HUDEP-2 (cell line): ENCODE measurements around the gene LARGE1.
"Not testable (repeated sequence)": the region's sequence is repeated elsewhere in the genome, so short reads cannot be mapped to it uniquely, and the experiment has no call there.

Experiments
- DNase-seq, 76 experiments: peaks; one replicate each; lab custom pipeline; 2025; ENCODE audit not compliant: unreplicated experiment in 76 of 76; lab: John Stamatoyannopoulos, UW

LARGE1 gene

DNA sequence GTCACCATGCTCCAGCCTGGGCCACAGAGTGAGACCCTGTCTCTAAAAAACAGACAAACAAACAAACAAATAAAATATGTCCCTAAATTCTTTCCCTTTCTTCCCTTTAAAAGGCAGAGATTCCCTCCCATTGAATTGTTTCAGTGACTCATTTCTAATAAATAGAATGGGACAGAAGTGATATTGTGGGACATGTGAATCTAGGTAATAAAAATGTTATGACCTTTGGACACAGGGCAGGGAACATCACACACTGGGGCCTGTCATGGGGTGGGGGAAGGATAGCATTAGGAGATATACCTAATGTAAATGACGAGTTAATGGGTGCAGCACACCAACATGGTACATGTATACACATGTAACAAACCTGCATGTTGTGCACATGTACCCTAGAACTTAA is 459.0 kb downstream of the LARGE1 start:
- not testable (repeated sequence) for DNase-seq

DNA sequence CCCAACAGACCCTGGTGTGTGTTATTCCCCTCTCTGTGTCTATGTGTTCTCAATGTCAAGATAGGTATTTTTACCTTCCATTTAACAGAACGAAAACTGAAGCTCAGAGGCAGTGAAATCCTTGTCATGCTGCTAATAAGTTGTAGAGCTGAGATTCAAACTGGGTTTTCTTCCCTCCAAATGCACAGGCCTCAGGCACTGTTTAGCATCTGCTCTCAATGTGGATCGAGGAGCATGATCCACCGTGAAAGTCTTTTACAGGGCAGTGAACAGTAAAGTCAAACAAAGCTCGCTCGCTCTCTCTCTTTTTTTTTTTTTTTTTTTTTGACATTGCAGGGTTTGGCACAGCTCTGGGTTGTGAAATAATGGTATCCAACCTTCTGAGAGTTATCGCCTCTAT is 461.1 kb downstream of the LARGE1 start:
- no peak for DNase-seq

DNA sequence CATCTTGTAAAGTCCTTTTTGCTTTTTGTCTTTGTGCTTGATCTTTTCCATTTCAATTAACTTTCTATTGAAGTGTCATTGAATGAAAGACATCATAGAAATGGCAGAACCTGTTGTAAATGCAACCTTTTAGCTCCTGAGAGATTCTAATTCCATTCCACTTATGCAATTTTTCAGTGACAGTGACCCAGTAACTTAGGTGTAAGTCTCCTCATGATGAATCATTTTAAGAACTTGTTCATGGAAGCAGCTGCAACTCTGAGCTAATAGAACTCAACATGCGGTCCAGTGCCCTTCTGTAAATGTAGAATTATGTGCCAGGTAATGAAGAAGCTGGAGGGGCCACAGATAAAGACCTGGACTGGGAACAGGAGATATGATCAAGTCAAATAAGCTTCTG is 463.8 kb downstream of the LARGE1 start:
- no peak for DNase-seq

DNA sequence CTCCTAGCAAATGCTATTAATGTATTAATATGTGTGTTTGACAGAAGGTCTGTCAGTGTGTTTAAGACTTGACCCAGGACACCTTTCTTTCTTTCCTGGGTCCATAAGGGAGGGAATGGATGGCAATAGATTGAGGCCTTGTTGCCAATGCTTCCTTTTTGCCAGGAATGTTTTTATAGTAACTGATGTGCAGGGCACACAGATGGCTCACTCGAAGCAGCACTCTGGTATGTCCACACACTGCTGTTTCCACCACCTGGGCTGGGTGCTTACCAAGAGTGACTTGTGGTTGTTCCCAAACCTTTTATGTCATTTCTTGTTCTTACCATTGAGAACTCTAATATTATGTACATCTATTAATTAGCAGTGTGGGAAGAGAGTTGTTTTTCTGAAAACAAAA is 465.2 kb downstream of the LARGE1 start:
- no peak for DNase-seq

DNA sequence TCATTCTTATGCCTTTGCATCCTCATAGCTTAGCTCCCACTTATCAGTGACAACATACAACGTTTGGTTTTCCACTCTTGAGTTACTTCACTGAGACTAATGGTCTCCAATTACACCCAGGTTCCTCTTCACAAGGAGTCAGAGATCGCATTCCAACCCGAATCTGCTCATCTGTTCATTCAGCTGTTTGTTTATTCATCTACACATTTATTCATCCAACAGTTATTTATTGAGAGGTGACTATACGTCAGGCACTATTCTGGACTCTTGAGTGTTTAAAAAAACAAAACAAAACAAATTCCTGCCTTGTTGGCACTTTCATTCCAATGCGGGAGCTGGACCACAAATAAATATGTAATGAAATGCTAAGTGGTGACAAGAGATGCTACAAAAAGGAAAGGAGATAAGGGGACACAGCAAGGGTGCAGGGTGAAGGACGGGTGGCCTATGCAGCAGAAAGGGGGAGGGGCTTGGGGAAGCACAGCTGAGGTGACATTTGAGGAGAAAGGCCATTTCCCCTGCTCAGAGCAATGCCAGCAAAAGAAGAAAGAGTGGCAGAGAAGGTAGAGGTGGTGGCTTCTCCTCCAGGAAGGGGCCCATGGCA is 468.3 kb downstream of the LARGE1 start:
- no peak for DNase-seq

DNA sequence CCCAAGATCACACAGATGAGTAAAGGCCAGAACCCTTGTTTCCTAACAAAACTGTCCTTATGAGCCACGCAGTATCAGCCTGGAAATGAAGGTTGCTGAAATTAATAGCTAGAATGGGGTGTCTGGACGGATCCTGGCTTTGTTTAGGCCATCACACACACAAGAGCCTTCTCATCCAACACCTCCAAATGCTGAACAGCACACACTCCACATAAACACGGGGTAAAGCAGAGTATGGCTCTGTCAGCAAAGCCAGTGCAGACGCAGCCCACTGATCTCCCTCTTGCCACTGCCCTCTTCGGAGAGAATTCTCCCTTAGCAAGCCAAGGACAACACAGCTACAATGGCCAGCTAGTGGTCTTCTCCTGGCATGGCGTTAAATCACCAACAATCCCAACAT is 469.5 kb downstream of the LARGE1 start:
- DNase-seq, result no peak

DNA sequence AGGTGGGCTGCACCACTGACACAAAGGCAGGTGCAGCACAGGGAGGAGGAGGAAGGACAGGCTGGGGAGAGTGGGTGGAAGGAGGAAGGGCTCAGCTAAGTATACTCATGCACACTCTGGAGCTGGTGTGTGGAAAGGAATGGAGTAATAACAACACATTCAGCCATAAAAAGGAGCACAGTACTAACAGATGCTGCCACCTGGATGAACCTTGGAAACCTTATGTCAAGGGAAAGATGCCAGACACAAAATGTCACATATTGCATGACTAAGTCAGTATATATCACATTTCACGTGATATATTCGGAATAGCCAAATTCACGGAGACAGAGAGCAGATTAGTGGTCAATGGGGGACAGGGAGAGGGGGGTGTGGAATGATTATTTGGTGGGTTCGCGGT is 472.5 kb downstream of the LARGE1 start:
- no peak for DNase-seq

DNA sequence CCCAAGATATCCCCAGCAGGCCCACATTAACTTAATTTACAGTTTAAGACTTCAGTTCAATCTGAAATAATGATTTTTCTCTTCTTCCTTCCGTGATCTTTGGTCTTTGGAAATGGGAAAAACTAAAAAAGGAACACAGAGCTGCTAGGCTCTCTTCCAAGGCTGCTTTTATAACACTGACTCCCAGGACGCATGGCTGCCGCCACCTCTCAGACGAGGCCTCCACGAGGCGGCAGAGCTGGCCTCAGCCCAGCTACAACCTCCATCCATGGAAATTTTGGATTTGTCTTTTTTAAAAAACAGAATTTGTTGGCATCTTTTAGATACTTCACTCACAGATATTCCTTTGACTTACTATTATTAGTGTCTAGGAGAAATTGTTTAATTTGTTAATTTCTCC is 476.6 kb downstream of the LARGE1 start:
- no peak for DNase-seq

DNA sequence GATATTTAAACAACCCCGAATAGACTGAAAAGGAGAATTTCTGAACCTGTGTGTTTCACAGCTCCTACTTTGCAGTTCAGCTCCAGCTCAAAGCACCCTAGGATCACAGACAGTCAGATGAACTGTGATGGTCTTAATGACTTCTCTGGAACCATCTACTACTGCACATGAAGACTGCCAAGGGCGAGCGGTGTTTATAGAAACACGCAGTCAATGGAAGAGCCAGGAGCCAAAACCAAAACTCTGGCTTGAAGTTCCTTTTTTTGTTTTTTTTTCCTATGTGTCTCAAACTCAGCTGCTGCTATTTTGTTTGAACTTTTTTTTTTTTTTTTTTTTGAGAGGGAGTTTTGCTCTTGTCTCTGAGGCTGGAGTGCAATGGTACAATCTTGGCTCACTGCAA is 479.5 kb downstream of the LARGE1 start:
- no peak for DNase-seq

DNA sequence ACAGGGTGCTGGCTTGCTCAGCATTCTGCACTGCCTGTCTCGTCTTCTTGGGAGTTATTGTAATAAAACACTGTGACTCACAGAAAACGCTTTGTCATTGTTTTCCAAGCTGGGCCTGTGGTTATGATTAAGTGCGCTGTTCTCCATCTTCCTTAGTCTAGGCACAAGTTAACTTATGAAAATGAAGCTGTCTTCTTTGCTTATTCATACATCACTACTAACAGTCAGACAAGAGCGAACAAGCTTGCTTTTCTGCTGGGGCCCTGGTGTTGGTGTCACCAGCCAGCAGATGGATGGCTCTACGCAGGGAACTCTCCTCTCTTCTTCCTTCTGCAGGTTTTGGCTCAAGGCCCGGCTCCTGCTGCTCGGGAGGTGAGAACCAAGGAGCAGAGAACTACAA is 482.0 kb downstream of the LARGE1 start:
- DNase-seq, result no peak

DNA sequence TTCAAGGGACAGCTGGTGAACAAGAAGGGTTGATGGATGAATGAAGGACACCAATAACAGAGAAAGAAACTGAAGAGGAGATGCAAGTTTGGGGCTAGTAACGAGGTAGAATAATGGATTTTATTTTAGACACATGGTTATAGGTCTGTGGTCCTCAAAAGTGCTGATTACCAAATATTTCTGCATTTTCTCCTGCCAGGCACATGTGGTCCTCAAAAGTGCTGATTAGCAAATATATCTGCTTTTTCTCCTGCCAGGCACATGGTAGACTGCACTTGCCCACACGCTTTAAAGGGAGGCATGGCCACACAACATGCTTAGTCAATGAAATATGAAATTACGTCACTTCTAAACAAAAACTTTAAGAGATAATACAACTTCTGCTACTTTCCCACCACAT is 489.0 kb downstream of the LARGE1 start:
- no peak for DNase-seq

DNA sequence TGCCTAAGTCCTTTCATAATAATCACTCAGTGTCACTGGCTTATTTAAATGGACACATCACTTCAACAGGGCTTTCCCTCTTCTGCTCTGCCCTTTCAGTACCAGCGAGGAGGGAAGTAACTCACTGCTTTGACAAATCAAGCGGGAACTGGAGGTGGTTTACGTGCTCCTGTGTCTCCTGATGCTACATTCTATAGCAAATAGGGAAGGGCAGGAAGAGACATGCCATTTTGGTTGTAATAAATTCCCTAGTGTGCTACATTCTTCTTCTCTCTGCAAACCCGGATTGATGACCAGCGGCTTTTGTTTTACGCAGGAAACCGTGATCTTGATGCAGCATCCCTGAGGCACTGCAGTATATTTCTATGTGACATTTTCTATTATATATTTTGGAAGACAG is 491.0 kb downstream of the LARGE1 start:
- no peak for DNase-seq

DNA sequence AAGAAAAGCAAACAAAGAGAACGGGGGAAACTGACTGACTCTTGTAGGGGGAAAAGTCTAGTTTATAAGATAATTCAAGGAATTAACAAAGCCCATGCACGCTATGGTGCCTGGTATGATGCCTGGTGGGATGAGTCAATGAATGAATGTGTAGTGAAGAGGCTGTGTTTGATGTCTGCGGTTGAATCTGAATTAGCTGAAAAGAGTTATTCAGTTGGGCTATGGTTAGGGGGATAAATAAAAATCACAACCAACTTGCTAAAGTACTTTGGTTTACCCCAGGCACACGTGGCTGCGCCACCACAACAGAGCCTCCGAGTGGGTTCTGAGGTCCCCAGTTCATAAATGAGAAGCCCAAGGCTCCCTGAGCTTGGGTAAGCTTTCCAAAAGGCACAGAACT is 492.8 kb downstream of the LARGE1 start:
- no peak for DNase-seq

DNA sequence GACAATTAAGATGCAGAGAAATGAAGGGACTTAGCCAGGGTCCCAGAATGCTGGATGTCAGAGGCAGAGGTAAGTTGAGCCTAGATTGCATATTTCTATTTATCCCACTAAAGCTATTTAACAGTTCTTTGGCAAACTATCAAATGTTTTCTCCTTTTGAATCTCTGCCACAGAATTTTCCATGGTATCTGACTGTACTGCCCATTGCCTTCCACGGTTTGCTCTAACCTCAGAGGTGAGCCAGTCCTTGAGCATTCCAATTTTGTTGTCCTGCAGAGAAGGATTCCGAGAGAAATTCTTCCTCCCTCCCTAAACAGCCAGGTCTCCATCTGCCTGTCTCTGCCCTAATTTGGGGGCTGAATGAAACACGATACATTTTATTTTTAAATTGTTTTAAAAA is 493.8 kb downstream of the LARGE1 start:
- DNase-seq, result no peak

DNA sequence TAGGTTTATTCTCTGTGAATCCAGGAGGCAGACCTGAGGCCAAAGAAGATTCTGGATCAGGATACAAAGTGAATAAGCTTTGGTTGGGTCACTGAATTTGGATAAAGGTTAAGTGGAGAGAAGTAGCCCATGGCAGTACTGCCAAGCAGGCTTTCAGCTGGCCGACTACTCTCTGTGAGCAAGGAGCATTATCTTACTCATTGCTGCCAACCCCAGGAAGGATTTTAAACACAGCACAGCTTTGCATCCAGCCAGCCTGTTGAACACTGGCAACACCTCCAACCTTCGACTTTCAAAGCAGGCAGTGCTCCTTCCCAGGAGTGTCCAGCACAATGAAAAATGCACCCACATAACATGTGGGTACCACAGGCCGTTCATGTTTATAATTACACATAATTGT is 498.4 kb downstream of the LARGE1 start:
- no peak for DNase-seq

DNA sequence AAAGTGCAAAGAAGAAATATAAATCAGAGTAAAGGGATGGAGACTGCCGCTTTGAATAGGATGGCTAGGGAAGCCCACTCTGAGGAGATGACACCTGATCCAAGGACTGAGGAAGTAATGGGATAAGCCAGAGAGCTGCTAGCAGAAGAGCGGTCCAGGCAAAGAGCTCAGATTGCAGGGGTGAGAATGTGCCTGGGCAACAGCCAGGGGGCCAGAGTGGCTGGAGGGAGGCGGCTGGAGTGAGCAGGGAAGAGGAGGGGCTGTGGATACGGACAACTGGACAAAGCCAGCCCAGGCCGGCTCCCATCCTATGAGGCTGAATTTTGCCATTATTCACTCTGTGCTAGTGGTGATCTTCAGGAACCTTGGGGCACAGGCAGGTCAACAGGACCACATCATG is 501.8 kb downstream of the LARGE1 start:
- no peak for DNase-seq

DNA sequence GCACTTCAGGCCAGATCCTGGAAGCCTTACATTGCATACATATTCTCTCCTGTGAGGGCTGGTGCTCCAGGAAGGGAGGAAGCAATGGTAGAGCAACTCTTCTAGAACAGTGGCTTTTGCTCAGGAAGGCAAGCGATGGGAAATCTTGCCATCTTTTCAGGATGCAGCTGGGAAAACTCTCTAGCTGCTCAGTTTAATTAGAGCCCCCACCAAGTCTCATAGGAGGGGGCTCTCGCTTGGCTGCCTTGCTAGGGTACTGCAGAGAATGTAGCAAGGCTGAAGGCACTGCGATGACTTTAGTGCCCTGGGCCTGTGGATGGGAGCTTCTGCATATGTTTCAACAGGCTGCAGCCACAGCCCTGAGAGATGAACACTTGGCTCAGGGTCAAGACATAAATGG is 504.9 kb downstream of the LARGE1 start:
- no peak for DNase-seq

DNA sequence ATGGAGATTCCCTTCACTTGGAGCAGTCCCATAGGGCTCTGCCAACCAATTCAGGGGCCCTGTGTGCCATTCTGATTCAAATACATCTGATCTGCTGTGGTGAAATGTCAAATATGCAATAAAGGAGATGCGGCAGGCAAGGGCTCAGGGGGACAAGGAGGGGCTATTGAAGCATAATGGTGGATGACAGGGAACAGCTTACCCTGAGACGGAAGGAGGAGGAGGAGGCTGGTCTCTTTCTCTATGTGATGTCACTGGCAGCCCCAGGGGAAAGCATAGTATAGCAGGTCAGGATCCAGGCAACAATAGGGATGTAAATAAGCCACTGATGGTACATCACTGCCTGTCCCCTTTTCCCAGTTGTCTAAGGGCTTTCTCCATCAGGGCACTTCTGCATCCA is 511.2 kb downstream of the LARGE1 start:
- no peak for DNase-seq

DNA sequence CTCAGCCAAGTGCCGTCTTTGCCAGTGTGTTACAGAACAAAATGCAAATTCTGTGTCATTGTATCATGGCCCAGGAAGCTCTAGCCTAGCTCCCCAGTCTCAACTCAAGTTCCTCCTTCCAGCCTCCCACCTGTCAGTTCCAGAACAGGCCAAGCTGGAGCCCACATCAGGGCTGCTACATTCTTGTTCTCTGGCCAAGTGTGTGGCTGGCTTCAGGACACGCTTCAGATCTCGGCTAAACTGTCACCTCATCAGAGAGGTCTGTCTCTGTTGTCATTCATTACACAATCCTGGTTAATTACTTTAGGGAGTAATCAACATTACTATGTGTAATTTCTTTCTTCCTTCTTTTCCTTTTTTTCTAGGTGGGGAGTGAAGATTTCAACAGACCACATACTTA is 515.1 kb downstream of the LARGE1 start:
- DNase-seq, result no peak

DNA sequence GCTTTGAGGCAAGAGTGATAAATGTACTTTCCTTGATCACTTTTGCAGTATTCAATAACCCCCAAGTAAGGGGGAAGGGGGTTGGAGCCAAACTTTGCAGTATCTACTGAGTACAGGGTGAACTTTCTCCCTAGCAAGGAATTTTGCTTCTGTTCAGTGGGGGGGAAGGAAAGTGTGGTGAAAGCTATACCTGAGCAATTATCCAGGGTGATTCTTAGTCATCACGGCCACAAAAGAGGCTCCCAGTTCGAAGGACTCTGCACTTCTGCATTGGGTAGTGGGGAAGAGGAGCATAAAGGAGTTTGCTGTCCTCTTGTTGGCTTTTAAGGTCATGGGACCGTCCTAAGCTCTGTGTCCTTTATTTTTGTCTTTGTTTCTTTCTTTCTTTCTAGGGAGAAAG is 515.6 kb downstream of the LARGE1 start:
- DNase-seq, result no peak

DNA sequence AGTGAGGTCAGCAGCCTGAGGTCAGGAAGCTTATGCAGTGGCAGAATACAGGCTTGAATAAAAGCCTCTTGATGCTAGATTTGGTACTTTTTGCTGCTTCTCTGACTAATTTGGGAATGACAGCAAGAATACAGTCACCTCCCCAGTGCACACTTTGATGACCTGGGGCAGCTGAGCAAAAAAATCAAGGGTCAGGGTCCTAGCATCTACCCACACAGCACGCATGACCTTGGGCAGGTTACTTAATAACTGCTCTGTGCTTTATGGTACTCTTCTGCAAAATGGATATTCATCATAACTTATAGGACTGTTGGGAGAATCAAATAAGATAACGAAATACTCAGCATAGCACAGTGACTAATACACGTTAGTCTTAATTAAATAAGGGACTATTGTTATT is 518.0 kb downstream of the LARGE1 start:
- no peak for DNase-seq

DNA sequence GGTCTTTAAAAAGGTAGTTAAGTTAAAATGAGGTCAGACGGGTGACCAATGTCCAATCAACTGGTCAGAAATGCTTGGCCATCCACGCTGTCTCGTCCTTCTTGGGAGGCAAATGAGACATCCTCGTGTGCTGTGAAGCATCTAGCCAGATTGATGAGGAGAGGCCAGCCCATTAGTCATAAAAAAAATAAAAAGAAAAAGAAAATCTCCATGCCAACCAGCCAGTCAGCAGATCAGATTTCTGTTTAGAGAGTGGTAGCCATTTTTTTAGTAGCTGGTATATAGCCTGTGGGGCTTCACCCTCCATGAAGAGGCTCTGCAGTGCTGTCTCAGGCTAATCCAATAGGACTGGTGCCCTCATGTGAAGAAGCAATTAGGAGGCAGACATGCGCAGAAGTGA is 519.0 kb downstream of the LARGE1 start:
- no peak for DNase-seq

DNA sequence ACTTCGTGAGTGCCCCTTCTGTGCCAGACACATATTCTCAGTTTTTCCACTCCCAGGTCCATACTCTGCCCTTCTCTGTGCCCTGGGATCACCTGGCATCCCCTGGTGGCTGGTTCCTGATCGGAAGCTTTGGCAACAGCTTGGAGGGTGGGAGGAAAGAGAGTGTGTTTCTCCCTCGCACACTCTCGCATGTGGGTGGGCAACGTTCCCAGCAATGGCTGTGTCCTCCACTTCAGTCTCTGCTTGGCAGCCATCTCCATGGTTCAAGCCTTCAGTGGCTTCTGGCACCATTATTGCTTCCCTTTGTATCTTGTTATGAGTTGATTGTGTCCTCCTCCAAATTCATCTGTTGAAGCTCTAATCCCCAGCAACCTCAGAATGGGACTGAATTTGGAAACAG is 519.4 kb downstream of the LARGE1 start:
- no peak for DNase-seq
